ENCODE data around the gene MYO1H.

The MYO1H gene

GRCh38 chr12:109479761-109480160, 132.1 kb downstream of the MYO1H start:
- TF ChIP-seq CTCF (IDR thresholded peaks at IDR 0.05; ENCODE audit: low read depth, low read length) (no peak), POLR2A (IDR thresholded peaks at IDR 0.05; ENCODE audit: extremely low read depth, insufficient read length) (no peak), MYC (IDR thresholded peaks at IDR 0.05; ENCODE audit: low read depth, low read length) (no peak), MAX (IDR thresholded peaks at IDR 0.05; ENCODE audit: low read depth, low read length) (no peak)

GRCh38 chr12:109480356-109480755, 132.7 kb downstream of the MYO1H start:
- DNase-seq (ENCODE audit: low read depth), result no peak

More at GRCh38 chr12:109479761-109480160, 132.1 kb downstream of the MYO1H start:
- DNase-seq (ENCODE audit: low read depth), result no peak
- no peak overlapping the region for H3K4me3 ChIP-seq (ENCODE audit: low read depth, low read length)

GRCh38 chr12:109481863-109482262, 134.2 kb downstream of the MYO1H start:
- no peak for TF ChIP-seq MYC (IDR thresholded peaks at IDR 0.05; ENCODE audit: low read depth, low read length)
- no peak for TF ChIP-seq CTCF (IDR thresholded peaks at IDR 0.05; ENCODE audit: low read depth, low read length)
- no peak for TF ChIP-seq MAX (IDR thresholded peaks at IDR 0.05; ENCODE audit: low read depth, low read length)
- TF ChIP-seq POLR2A (IDR thresholded peaks at IDR 0.05; ENCODE audit: extremely low read depth, insufficient read length), result no peak
- DNase-seq (ENCODE audit: low read depth), result no peak
- H3K4me3 ChIP-seq (ENCODE audit: low read depth, low read length), result no peak overlapping the region

More at GRCh38 chr12:109480356-109480755, 132.7 kb downstream of the MYO1H start:
- H3K4me3 ChIP-seq (ENCODE audit: low read depth, low read length), result no peak overlapping the region
- TF ChIP-seq CTCF (IDR thresholded peaks at IDR 0.05; ENCODE audit: low read depth, low read length), result no peak
- no peak for TF ChIP-seq MAX (IDR thresholded peaks at IDR 0.05; ENCODE audit: low read depth, low read length)
- no peak for TF ChIP-seq POLR2A (IDR thresholded peaks at IDR 0.05; ENCODE audit: extremely low read depth, insufficient read length)
- no peak for TF ChIP-seq MYC (IDR thresholded peaks at IDR 0.05; ENCODE audit: low read depth, low read length)

GRCh38 chr12:109482491-109482890, 134.8 kb downstream of the MYO1H start:
- DNase-seq (ENCODE audit: low read depth), result no peak
- H3K4me3 ChIP-seq (ENCODE audit: low read depth, low read length), result no peak overlapping the region
- no peak for TF ChIP-seq MYC (IDR thresholded peaks at IDR 0.05; ENCODE audit: low read depth, low read length)
- TF ChIP-seq CTCF (IDR thresholded peaks at IDR 0.05; ENCODE audit: low read depth, low read length), result no peak
- TF ChIP-seq MAX (IDR thresholded peaks at IDR 0.05; ENCODE audit: low read depth, low read length), result no peak
- TF ChIP-seq POLR2A (IDR thresholded peaks at IDR 0.05; ENCODE audit: extremely low read depth, insufficient read length), result no peak

GRCh38 chr12:109482894-109483293, 135.2 kb downstream of the MYO1H start:
- TF ChIP-seq POLR2A (IDR thresholded peaks at IDR 0.05; ENCODE audit: extremely low read depth, insufficient read length), result no peak
- TF ChIP-seq MAX (IDR thresholded peaks at IDR 0.05; ENCODE audit: low read depth, low read length), result no peak
- no peak for TF ChIP-seq MYC (IDR thresholded peaks at IDR 0.05; ENCODE audit: low read depth, low read length)
- TF ChIP-seq CTCF (IDR thresholded peaks at IDR 0.05; ENCODE audit: low read depth, low read length), result no peak
- DNase-seq (ENCODE audit: low read depth), result no peak
- H3K4me3 ChIP-seq (ENCODE audit: low read depth, low read length), result no peak overlapping the region
